ENCODE measurements around the gene TMBIM1.

Gene TMBIM1

GRCh38 chr2:218263817-218264641 is 28.3 kb downstream of the TMBIM1 start:
- H3K4me1 ChIP-seq (ENCODE audit: control insufficient read depth, insufficient read depth, low read length), result peaks cover 12% of the 10 kb centered on the region
- H3K9ac ChIP-seq (ENCODE audit: low read depth, low read length), result no peak overlapping the region
- H3K4me3 ChIP-seq (ENCODE audit: low read depth, low read length), result no peak overlapping the region
- H3K9me3 ChIP-seq (ENCODE audit: control insufficient read depth, insufficient read depth, low read length), result no peaks in the 10 kb centered on the region
- peaks cover 33% of the 10 kb centered on the region for H3K36me3 ChIP-seq (ENCODE audit: control insufficient read depth, insufficient read depth, low read length)
- no peaks in the 10 kb centered on the region for H3K27me3 ChIP-seq (ENCODE audit: control insufficient read depth, insufficient read depth, low read length)

GRCh38 chr2:218262631-218263586 is 29.4 kb downstream of the TMBIM1 start:
- no peaks in the 10 kb centered on the region for H3K9me3 ChIP-seq (ENCODE audit: control insufficient read depth, insufficient read depth, low read length)
- H3K4me1 ChIP-seq (ENCODE audit: control insufficient read depth, insufficient read depth, low read length), result peaks cover 11% of the 10 kb centered on the region
- H3K9ac ChIP-seq (ENCODE audit: low read depth, low read length), result no peak overlapping the region
- H3K27me3 ChIP-seq (ENCODE audit: control insufficient read depth, insufficient read depth, low read length), result no peaks in the 10 kb centered on the region
- no peak overlapping the region for H3K4me3 ChIP-seq (ENCODE audit: low read depth, low read length)
- H3K36me3 ChIP-seq (ENCODE audit: control insufficient read depth, insufficient read depth, low read length), result peaks cover 33% of the 10 kb centered on the region

GRCh38 chr2:218262237-218262600 is 30.1 kb downstream of the TMBIM1 start:
- peaks cover 11% of the 10 kb centered on the region for H3K4me1 ChIP-seq (ENCODE audit: control insufficient read depth, insufficient read depth, low read length)
- no peaks in the 10 kb centered on the region for H3K9me3 ChIP-seq (ENCODE audit: control insufficient read depth, insufficient read depth, low read length)
- no peak overlapping the region for H3K9ac ChIP-seq (ENCODE audit: low read depth, low read length)
- H3K4me3 ChIP-seq (ENCODE audit: low read depth, low read length), result no peak overlapping the region
- H3K36me3 ChIP-seq (ENCODE audit: control insufficient read depth, insufficient read depth, low read length), result peaks cover 28% of the 10 kb centered on the region
- H3K27me3 ChIP-seq (ENCODE audit: control insufficient read depth, insufficient read depth, low read length), result no peaks in the 10 kb centered on the region

- Histone ChIP-seq H3K4me3 (ENCODE audit: low read depth, low read length) (no peak overlapping the region), H3K27me3 (ENCODE audit: control insufficient read depth, insufficient read depth, low read length) (no peaks in the 10 kb centered on the region), H3K4me1 (ENCODE audit: control insufficient read depth, insufficient read depth, low read length) (peaks cover 11% of the 10 kb centered on the region), H3K9ac (ENCODE audit: low read depth, low read length) (no peak overlapping the region), H3K36me3 (ENCODE audit: control insufficient read depth, insufficient read depth, low read length) (peaks cover 24% of the 10 kb centered on the region), H3K9me3 (ENCODE audit: control insufficient read depth, insufficient read depth, low read length) (no peaks in the 10 kb centered on the region)
Observed at GRCh38 chr2:218261423-218262236, 30.7 kb downstream of the TMBIM1 start.

- peak within 1 kb of the TSS; percentile 26 for H3K9ac ChIP-seq (ENCODE audit: low read depth, low read length)
Observed at GRCh38 chr2:218260742-218261422, 31.4 kb downstream of the TMBIM1 start, which contains the start of gene GPBAR1. GPBAR1 (plus strand) TSS chr2:218261015; CDS start chr2:218262725, 1,710 bp downstream.

GRCh38 chr2:218260166-218260565 is 32.1 kb downstream of the TMBIM1 start:
- peaks cover 13% of the 10 kb centered on the region for H3K36me3 ChIP-seq (ENCODE audit: control insufficient read depth, insufficient read depth, low read length)
- no peak overlapping the region for H3K9ac ChIP-seq (ENCODE audit: low read depth, low read length)
- H3K4me3 ChIP-seq (ENCODE audit: low read depth, low read length), result no peak overlapping the region
- peaks cover 11% of the 10 kb centered on the region for H3K4me1 ChIP-seq (ENCODE audit: control insufficient read depth, insufficient read depth, low read length)
- H3K9me3 ChIP-seq (ENCODE audit: control insufficient read depth, insufficient read depth, low read length), result no peaks in the 10 kb centered on the region
- H3K27me3 ChIP-seq (ENCODE audit: control insufficient read depth, insufficient read depth, low read length), result no peaks in the 10 kb centered on the region

More at GRCh38 chr2:218260742-218261422, 31.4 kb downstream of the TMBIM1 start, which contains the start of gene GPBAR1:
- H3K9me3 ChIP-seq (ENCODE audit: control insufficient read depth, insufficient read depth, low read length), result no peaks in the 10 kb centered on the region
- H3K36me3 ChIP-seq (ENCODE audit: control insufficient read depth, insufficient read depth, low read length), result peaks cover 17% of the 10 kb centered on the region
- H3K4me3 ChIP-seq (ENCODE audit: low read depth, low read length), result no peak within 1 kb of the TSS
- H3K4me1 ChIP-seq (ENCODE audit: control insufficient read depth, insufficient read depth, low read length), result peaks cover 11% of the 10 kb centered on the region
- no peaks in the 10 kb centered on the region for H3K27me3 ChIP-seq (ENCODE audit: control insufficient read depth, insufficient read depth, low read length)

- H3K9me3 ChIP-seq (ENCODE audit: control insufficient read depth, insufficient read depth, low read length), result no peaks in the 10 kb centered on the region
- H3K9ac ChIP-seq (ENCODE audit: low read depth, low read length), result peak overlapping the region; percentile 16
- peaks cover 8% of the 10 kb centered on the region for H3K36me3 ChIP-seq (ENCODE audit: control insufficient read depth, insufficient read depth, low read length)
- H3K4me1 ChIP-seq (ENCODE audit: control insufficient read depth, insufficient read depth, low read length), result peaks cover 11% of the 10 kb centered on the region
- no peaks in the 10 kb centered on the region for H3K27me3 ChIP-seq (ENCODE audit: control insufficient read depth, insufficient read depth, low read length)
- H3K4me3 ChIP-seq (ENCODE audit: low read depth, low read length), result no peak overlapping the region
Observed at GRCh38 chr2:218259099-218259961, 33.0 kb downstream of the TMBIM1 start.

- no peak overlapping the region for H3K4me3 ChIP-seq (ENCODE audit: low read depth, low read length)
Observed at GRCh38 chr2:218257390-218257981, 34.8 kb downstream of the TMBIM1 start.

GRCh38 chr2:218256612-218257350 is 35.5 kb downstream of the TMBIM1 start:
- Histone ChIP-seq H3K27me3 (ENCODE audit: control insufficient read depth, insufficient read depth, low read length) (no peaks in the 10 kb centered on the region), H3K4me3 (ENCODE audit: low read depth, low read length) (no peak overlapping the region), H3K4me1 (ENCODE audit: control insufficient read depth, insufficient read depth, low read length) (peaks cover 11% of the 10 kb centered on the region), H3K9ac (ENCODE audit: low read depth, low read length) (no peak overlapping the region), H3K36me3 (ENCODE audit: control insufficient read depth, insufficient read depth, low read length) (peaks cover 20% of the 10 kb centered on the region), H3K9me3 (ENCODE audit: control insufficient read depth, insufficient read depth, low read length) (no peaks in the 10 kb centered on the region)

More at GRCh38 chr2:218257390-218257981, 34.8 kb downstream of the TMBIM1 start:
- no peaks in the 10 kb centered on the region for H3K9me3 ChIP-seq (ENCODE audit: control insufficient read depth, insufficient read depth, low read length)
- no peak overlapping the region for H3K9ac ChIP-seq (ENCODE audit: low read depth, low read length)
- H3K4me1 ChIP-seq (ENCODE audit: control insufficient read depth, insufficient read depth, low read length), result peaks cover 11% of the 10 kb centered on the region
- no peaks in the 10 kb centered on the region for H3K27me3 ChIP-seq (ENCODE audit: control insufficient read depth, insufficient read depth, low read length)
- H3K36me3 ChIP-seq (ENCODE audit: control insufficient read depth, insufficient read depth, low read length), result peaks cover 15% of the 10 kb centered on the region
